ENCODE data around the gene MARVELD3. TPM values are rescaled to one million over a fixed set of nuclear protein-coding genes. Genes with fewer than 3 reads are reported as not detected.
"Not testable (repeated sequence)": the region's sequence is repeated elsewhere in the genome, so short reads cannot be mapped to it uniquely, and the experiment has no call there.

The MARVELD3 gene
- total RNA-seq (1 to 10 TPM; 1.3 to 1.6 TPM), polyA plus RNA-seq (ENCODE audit: insufficient read depth, low read depth, low replicate concordance) (1.4 TPM)
- long read RNA-seq, donor 1: 0 reads
- long read RNA-seq, donor 2: 0 reads

GRCh38 chr16:71626018-71626857 is at the start of gene MARVELD3:
MARVELD3 (plus strand) TSS chr16:71626184; CDS start chr16:71626230, 46 bp downstream.
- Histone ChIP-seq H3K27me3 (no peaks in the 10 kb centered on the region), H3K27ac (no peak within 1 kb of the TSS), H3K4me1 (peaks cover 9% of the 10 kb centered on the region), H3K36me3 (ENCODE audit: low read depth, missing control alignments) (no peaks in the 10 kb centered on the region), H3K9me3 (no peaks in the 10 kb centered on the region), H3K4me3 (peak within 1 kb of the TSS; percentile 54 to 56)
- 1% methylated on average over 35 to 71 of the region's 98 CpGs for WGBS, 2 donors
- intact Hi-C loops (cut with DNase I; ENCODE audit: low total_unique reads): no loop called here
- TF ChIP-seq POLR2A (IDR thresholded peaks at IDR 0.05): no peak
- no peak for TF ChIP-seq CTCF (IDR thresholded peaks at IDR 0.05)
- DNase-seq: peak; percentile 43

GRCh38 chr16:71576971-71577370 is 49.0 kb upstream of the MARVELD3 start, which contains the start of gene TAT:
TAT (minus strand) TSS chr16:71577092; CDS start chr16:71576415, 677 bp downstream.
- DNase-seq: no peak
- Histone ChIP-seq H3K27ac (no peak within 1 kb of the TSS), H3K36me3 (ENCODE audit: low read depth, missing control alignments) (no peaks in the 10 kb centered on the region), H3K4me1 (no peaks in the 10 kb centered on the region), H3K9me3 (no peaks in the 10 kb centered on the region), H3K27me3 (no peaks in the 10 kb centered on the region), H3K4me3 (no peak within 1 kb of the TSS)
- 40 to 58% methylated on average over 3 of the region's 3 CpGs for WGBS, 2 donors
- intact Hi-C loops (cut with DNase I; ENCODE audit: low total_unique reads): no loop called here
- no peak for TF ChIP-seq POLR2A (IDR thresholded peaks at IDR 0.05)
- no peak for TF ChIP-seq CTCF (IDR thresholded peaks at IDR 0.05)

GRCh38 chr16:71582553-71582848 is 43.5 kb upstream of the MARVELD3 start:
- H3K9me3 ChIP-seq; H3K36me3 ChIP-seq (ENCODE audit: low read depth, missing control alignments); H3K27me3 ChIP-seq; intact Hi-C loops (cut with DNase I; ENCODE audit: low total_unique reads); H3K4me3 ChIP-seq; DNase-seq; H3K4me1 ChIP-seq; H3K27ac ChIP-seq: not testable (repeated sequence)
- 82 to 84% methylated on average over 5 of the region's 5 CpGs for WGBS, 2 donors

- Histone ChIP-seq H3K27me3 (no peaks in the 10 kb centered on the region), H3K36me3 (ENCODE audit: low read depth, missing control alignments) (no peaks in the 10 kb centered on the region), H3K4me3 (no peak overlapping the region), H3K27ac (no peak overlapping the region), H3K4me1 (no peaks in the 10 kb centered on the region), H3K9me3 (no peaks in the 10 kb centered on the region)
- DNase-seq: no peak
- WGBS, 2 donors: 90 to 95% methylated on average over 3 of the region's 3 CpGs
- TF ChIP-seq CTCF (IDR thresholded peaks at IDR 0.05) (no peak), POLR2A (IDR thresholded peaks at IDR 0.05) (no peak)
- intact Hi-C loops (cut with DNase I; ENCODE audit: low total_unique reads): no loop called here
Observed at GRCh38 chr16:71584543-71585317, 41.3 kb upstream of the MARVELD3 start.

- DNase-seq: no peak
- Histone ChIP-seq H3K27me3 (no peaks in the 10 kb centered on the region), H3K27ac (no peak overlapping the region), H3K36me3 (ENCODE audit: low read depth, missing control alignments) (no peaks in the 10 kb centered on the region), H3K4me1 (no peaks in the 10 kb centered on the region), H3K4me3 (no peak overlapping the region), H3K9me3 (no peaks in the 10 kb centered on the region)
- intact Hi-C loops (cut with DNase I; ENCODE audit: low total_unique reads): no loop called here
- TF ChIP-seq CTCF (IDR thresholded peaks at IDR 0.05) (no peak), POLR2A (IDR thresholded peaks at IDR 0.05) (no peak)
- WGBS, 2 donors: 65 to 67% methylated on average over 4 of the region's 4 CpGs
Observed at GRCh38 chr16:71585318-71585703, 40.7 kb upstream of the MARVELD3 start.

GRCh38 chr16:71589334-71589733 is 36.6 kb upstream of the MARVELD3 start:
- H3K27me3 ChIP-seq; intact Hi-C loops (cut with DNase I; ENCODE audit: low total_unique reads); H3K9me3 ChIP-seq; H3K4me1 ChIP-seq; H3K27ac ChIP-seq; H3K4me3 ChIP-seq; H3K36me3 ChIP-seq (ENCODE audit: low read depth, missing control alignments); DNase-seq: not testable (repeated sequence)
- WGBS, 2 donors: 94 to 95% methylated on average over 8 to 28 of the region's 30 CpGs

- H3K36me3 ChIP-seq (ENCODE audit: low read depth, missing control alignments); H3K27me3 ChIP-seq; H3K4me1 ChIP-seq; DNase-seq; intact Hi-C loops (cut with DNase I; ENCODE audit: low total_unique reads); H3K27ac ChIP-seq; H3K4me3 ChIP-seq; H3K9me3 ChIP-seq: not testable (repeated sequence)
- WGBS, 2 donors: 93 to 100% methylated on average over 2 of the region's 2 CpGs
Observed at GRCh38 chr16:71590071-71590470, 35.9 kb upstream of the MARVELD3 start.
